KMS-11 (cell line): ENCODE data around the gene SP100.

Experiments
- H2AFZ ChIP-seq: fragments of 200-600 bp; sonication (generic); 2 replicates; pipeline ENCODE4 v1.6.1; 2016; ENCODE audit warnings: antibody characterized with exemption, mixed run types, low read depth
- H3K27ac ChIP-seq: fragments of 200-600 bp; sonication (generic); 2 replicates; pipeline ENCODE4 v1.6.1; 2016; ENCODE audit warnings: mild to moderate bottlenecking, mixed run types
- H3K27me3 ChIP-seq: fragments of 200-600 bp; sonication (generic); 2 replicates; pipeline ENCODE4 v1.6.1; 2017; ENCODE audit warnings: mild to moderate bottlenecking, low read depth, mixed run types, moderate library complexity; ENCODE audit not compliant: insufficient read depth
- H3K36me3 ChIP-seq: fragments of 200-600 bp; sonication (generic); 2 replicates; pipeline ENCODE4 v1.6.1; 2017; ENCODE audit warnings: mild to moderate bottlenecking, mixed run types; ENCODE audit not compliant: insufficient read depth
- H3K4me1 ChIP-seq: fragments of 200-600 bp; sonication (generic); 2 replicates; pipeline ENCODE4 v1.6.1; 2016; ENCODE audit warnings: mild to moderate bottlenecking, low read depth, mixed run types; ENCODE audit not compliant: poor library complexity, severe bottlenecking
- H3K4me2 ChIP-seq: fragments of 200-600 bp; sonication (generic); 2 replicates; pipeline ENCODE4 v1.7.0; 2016; ENCODE audit warnings: mild to moderate bottlenecking, mixed run types
- H3K4me3 ChIP-seq: fragments of 200-600 bp; sonication (generic); IDR thresholded peaks from 2 replicates; pipeline ENCODE4 v1.6.1; 2017; ENCODE audit warnings: low read depth, low read length, mixed read lengths; ENCODE audit not compliant: insufficient read depth
- H3K79me2 ChIP-seq: fragments of 200-600 bp; sonication (generic); 2 replicates; pipeline ENCODE4 v1.6.1; 2016; ENCODE audit warnings: low read depth, mixed run types; ENCODE audit not compliant: insufficient read depth
- H3K9ac ChIP-seq: fragments of 200-600 bp; sonication (generic); 2 replicates; pipeline ENCODE4 v1.6.1; 2016; ENCODE audit warnings: mild to moderate bottlenecking, mixed run types
- H4K20me1 ChIP-seq: fragments of 200-600 bp; sonication (generic); 2 replicates; pipeline ENCODE4 v1.6.1; 2016; ENCODE audit warnings: mild to moderate bottlenecking, mixed run types; ENCODE audit not compliant: insufficient read depth
- CTCF ChIP-seq: fragments of 200-600 bp; sonication (generic); conservative IDR thresholded peaks from 2 replicates; pipeline ENCODE4 v1.6.1; 2017; ENCODE audit warnings: low read depth, mild to moderate bottlenecking, antibody characterized with exemption, low read length, moderate library complexity, mixed read lengths

SP100 gene

GRCh38 chr2:230419181-230419580 lies 3.2 kb downstream of the SP100 start:
- Histone ChIP-seq H3K36me3 (no peaks in the 10 kb centered on the region), H3K4me3 (no peak overlapping the region), H4K20me1 (no peaks in the 10 kb centered on the region), H3K4me1 (peaks cover 27% of the 10 kb centered on the region), H3K27me3 (no peaks in the 10 kb centered on the region), H3K4me2 (no peak overlapping the region), H2AFZ (no peak overlapping the region), H3K9ac (no peak overlapping the region), H3K79me2 (peaks cover 14% of the 10 kb centered on the region; the same call in 1 of the 2 replicates), H3K27ac (no peak overlapping the region)
- TF ChIP-seq CTCF: no peak

GRCh38 chr2:230422149-230422548 lies 6.1 kb downstream of the SP100 start:
- Histone ChIP-seq H3K27me3 (no peaks in the 10 kb centered on the region), H3K9ac (no peak overlapping the region), H3K4me1 (peaks cover 17% of the 10 kb centered on the region), H3K36me3 (no peaks in the 10 kb centered on the region), H3K79me2 (peaks cover 5% of the 10 kb centered on the region; the same call in 1 of the 2 replicates), H3K4me2 (no peak overlapping the region), H2AFZ (no peak overlapping the region), H4K20me1 (no peaks in the 10 kb centered on the region), H3K27ac (no peak overlapping the region), H3K4me3 (no peak overlapping the region)
- TF ChIP-seq CTCF: no peak

DNA sequence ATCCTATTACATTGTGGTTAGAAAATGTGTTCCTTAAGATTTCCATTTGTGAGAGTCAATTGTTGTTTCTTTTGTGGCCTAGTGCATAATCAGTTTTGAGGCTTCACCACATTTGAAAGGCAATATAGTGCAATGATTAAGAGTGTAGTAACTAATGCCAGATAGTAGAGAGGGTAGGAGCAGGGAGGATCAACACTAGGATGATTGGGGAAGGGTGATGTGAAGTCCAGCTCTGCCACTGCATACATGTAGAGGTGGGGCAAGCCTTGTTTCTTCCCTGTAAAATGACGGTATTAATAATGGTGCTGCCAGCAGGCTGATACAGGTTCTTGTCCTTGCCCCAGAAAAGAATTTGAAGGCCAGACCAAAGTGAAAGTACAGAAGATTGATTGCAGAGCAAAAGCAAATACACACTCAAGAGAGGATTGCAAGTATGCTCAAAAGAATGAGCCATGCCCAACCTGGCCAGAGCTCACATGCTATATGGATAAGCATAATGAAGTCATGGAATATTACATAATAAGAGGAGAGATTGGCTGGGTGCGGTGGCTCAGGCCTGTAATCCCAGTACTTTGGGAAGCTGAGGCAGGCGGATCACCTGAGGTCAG lies 8.0 kb downstream of the SP100 start:
- H4K20me1 ChIP-seq: no peaks in the 10 kb centered on the region

GRCh38 chr2:230425377-230425776 lies 9.4 kb downstream of the SP100 start:
- TF ChIP-seq CTCF: no peak

More for the DNA sequence above, 8.0 kb downstream of the SP100 start:
- no peak for TF ChIP-seq CTCF
- no peak overlapping the region for H2AFZ ChIP-seq
- H3K27ac ChIP-seq: no peak overlapping the region
- no peaks in the 10 kb centered on the region for H3K27me3 ChIP-seq
- H3K9ac ChIP-seq: no peak overlapping the region
- H3K4me3 ChIP-seq: no peak overlapping the region
- no peaks in the 10 kb centered on the region for H3K36me3 ChIP-seq
- no peaks in the 10 kb centered on the region; the same call in 1 of the 2 replicates for H3K79me2 ChIP-seq
- H3K4me1 ChIP-seq: peaks cover 4% of the 10 kb centered on the region
- no peak overlapping the region for H3K4me2 ChIP-seq

More at GRCh38 chr2:230425377-230425776, 9.4 kb downstream of the SP100 start:
- H3K27me3 ChIP-seq: no peaks in the 10 kb centered on the region
- H3K79me2 ChIP-seq: no peaks in the 10 kb centered on the region
- H3K4me1 ChIP-seq: peaks cover 4% of the 10 kb centered on the region
- no peaks in the 10 kb centered on the region for H4K20me1 ChIP-seq
- no peak overlapping the region for H3K9ac ChIP-seq
- H3K27ac ChIP-seq: no peak overlapping the region
- no peak overlapping the region for H2AFZ ChIP-seq
- no peak overlapping the region for H3K4me3 ChIP-seq
- no peak overlapping the region for H3K4me2 ChIP-seq
- H3K36me3 ChIP-seq: no peaks in the 10 kb centered on the region
